Cerebellar cortex (tissue), 1 donor: ENCODE results near the gene DUSP22.
"Not testable (repeated sequence)": the region's sequence is repeated elsewhere in the genome, so short reads cannot be mapped to it uniquely, and the experiment has no call there.

Source experiments
- DNase-seq: peaks from one replicate; pipeline ENCODE4 v3.0.0-alpha.2; 2015; ENCODE audit warnings: low spot score

Gene DUSP22

DNA sequence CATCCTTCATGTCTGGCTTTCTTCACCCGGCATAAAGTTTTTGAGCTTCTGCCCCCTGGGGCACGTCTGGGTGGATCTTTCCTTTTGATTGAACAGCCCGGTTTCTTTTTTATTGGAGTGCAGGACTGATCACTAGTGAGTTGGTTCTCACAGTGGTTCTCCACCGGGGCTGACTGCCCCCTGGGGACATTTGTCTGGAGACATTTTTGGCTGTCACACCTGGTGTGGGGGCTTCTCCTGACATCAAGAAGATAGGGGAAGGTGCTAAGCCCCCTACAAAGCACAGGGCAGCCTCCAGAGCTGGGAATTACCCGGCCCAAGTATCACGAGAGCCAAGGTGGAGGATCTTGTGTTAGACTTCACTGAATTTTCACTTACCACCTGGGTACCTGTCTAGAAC, 73.5 kb downstream of the DUSP22 start:
- no peak for DNase-seq

GRCh38 chr6:366389-367297, 74.4 kb downstream of the DUSP22 start:
- DNase-seq = no peak

DNA sequence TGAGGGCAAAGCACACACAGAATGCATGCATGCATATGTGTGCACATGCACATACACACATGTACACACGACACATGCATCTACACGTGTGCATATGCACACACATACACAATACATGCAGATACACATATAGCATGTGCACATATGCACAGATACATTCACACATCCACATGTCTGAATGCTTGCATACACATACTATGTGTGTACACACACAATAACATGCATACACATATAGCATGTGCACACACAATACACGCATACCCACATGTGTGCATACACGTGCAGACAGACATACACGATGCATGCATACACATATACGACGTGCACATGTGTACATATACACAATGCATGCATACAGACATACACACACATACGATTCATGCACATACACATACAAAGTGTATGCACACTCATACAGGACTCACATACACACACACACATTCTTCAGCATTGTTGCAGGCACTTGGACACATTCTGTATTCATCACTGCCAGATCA, 75.1 kb downstream of the DUSP22 start:
- DNase-seq = no peak

GRCh38 chr6:367891-368630, 75.8 kb downstream of the DUSP22 start:
- no peak for DNase-seq

- DNase-seq = no peak
Measured at GRCh38 chr6:369559-370431, 77.5 kb downstream of the DUSP22 start.

DNA sequence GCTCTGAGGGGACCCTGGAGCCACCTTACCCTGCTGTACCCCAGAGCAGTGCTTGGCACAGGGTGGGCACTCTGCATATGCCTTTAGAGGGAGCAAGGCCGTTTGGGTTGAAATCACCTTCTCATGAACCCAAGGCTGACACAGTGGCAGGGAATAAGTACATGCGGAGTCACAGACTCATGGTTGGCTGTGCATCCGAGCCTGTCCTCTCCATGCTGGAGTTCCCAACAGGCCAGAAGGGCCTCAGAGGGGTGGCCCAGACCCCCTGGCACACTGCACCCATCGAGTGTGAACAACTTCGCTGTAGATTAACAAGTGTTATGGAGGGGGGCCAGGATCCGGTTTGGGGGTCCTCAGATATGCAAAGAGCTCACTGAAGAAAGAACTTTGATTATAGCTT, 78.3 kb downstream of the DUSP22 start:
- DNase-seq = no peak

DNA sequence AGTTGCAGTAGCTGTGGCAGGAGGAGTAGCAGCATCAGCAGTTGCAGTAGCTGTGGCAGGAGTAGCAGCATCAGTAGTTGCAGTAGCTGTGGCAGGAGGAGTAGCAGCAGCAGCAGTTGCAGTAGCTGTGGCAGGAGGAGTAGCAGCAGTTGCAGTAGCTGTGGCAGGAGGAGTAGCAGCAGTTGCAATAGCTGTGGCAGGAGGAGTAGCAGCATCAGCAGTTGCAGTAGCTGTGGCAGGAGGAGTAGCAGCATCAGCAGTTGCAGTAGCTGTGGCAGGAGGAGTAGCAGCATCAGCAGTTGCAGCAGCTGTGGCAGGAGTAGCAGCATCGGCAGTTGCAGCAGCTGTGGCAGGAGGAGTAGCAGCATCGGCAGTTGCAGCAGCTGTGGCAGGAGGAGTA, 79.6 kb downstream of the DUSP22 start:
- DNase-seq = not testable (repeated sequence)

DNA sequence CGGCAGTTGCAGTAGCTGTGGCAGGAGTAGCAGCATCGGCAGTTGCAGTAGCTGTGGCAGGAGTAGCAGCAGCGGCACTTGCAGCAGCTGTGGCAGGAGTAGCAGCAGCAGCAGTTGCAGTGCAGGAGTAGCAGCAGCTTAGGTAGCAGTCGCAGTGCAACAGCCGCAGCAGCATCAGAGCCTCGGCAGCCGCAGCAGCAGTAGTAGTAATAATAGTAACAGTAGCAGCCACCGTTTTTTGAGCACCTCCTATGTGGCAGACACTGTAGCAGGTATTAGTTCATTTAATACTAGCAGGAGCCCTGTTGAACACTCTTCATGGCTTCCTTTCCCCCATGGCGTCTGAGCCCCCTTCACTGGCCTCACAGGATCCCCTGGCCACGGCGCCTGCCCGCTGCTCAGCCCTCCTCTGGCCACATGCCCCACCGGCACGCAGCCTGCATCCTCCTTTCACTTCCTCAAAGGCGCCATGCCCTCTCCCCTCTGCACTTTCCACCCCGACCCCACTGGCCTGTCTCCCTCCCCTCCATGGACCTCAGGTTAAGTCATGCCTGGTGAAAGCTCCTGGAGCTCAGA, 80.1 kb downstream of the DUSP22 start:
- DNase-seq = no peak

DNA sequence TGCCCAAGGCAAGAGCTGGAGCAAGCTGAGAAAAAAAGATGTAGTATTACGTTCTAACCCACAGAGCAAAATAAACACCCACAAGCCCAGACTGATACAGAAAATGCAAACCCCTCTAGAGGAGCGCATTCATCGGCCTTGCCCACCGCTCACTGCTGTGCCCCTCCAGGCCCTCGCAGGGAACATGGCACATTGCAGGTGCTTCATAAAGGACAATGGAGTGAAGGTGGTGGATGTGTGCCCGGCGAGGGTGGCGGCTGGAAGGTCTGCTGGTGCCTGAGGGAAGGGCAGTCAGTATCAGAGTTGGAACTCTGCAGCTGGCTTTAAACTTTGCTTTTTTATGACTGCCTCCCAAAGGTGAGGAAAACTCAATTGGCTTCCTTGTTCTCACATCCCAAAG, 80.7 kb downstream of the DUSP22 start:
- DNase-seq = no peak

- DNase-seq = no peak
Measured at GRCh38 chr6:373773-374724, 81.8 kb downstream of the DUSP22 start.

DNA sequence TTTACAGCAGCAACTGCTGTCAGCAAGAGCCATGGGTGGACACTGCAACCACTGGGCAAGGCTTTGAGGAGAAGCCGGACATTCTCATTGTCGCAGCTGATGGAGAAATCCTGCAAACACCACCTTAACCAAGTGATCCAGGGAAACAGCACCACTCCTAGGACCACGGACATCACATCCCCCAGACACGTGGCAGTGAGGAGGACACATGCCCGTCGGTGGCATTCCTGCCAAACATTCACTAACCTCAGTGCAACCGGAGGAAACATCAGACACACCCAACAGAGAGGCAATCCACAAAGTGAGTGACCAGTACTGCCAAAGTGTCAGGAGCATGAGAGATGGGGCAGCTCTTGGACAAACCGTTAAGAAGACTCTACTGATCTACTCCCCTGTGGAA, 82.7 kb downstream of the DUSP22 start:
- no peak for DNase-seq

- no peak for DNase-seq
Measured at GRCh38 chr6:376827-377640, 84.7 kb downstream of the DUSP22 start.

DNA sequence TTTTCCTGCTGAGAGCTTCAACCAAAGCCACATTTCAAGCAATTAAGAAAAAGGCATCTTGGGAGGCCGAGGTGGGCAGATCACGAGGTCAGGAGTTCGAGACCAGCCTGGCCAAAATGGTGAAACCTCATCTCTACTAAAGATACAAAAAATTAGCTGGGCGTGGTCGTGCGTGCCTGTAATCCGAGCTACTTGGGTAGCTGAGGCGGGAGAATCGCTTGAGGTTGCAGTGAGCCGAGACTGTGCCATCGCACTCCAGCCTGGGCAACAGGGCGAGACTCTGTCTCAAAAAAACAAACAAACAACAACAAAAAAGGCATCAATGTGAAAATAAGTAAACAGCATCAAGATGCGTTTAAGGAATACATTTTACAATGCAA, 85.3 kb downstream of the DUSP22 start:
- DNase-seq = not testable (repeated sequence)

DNA sequence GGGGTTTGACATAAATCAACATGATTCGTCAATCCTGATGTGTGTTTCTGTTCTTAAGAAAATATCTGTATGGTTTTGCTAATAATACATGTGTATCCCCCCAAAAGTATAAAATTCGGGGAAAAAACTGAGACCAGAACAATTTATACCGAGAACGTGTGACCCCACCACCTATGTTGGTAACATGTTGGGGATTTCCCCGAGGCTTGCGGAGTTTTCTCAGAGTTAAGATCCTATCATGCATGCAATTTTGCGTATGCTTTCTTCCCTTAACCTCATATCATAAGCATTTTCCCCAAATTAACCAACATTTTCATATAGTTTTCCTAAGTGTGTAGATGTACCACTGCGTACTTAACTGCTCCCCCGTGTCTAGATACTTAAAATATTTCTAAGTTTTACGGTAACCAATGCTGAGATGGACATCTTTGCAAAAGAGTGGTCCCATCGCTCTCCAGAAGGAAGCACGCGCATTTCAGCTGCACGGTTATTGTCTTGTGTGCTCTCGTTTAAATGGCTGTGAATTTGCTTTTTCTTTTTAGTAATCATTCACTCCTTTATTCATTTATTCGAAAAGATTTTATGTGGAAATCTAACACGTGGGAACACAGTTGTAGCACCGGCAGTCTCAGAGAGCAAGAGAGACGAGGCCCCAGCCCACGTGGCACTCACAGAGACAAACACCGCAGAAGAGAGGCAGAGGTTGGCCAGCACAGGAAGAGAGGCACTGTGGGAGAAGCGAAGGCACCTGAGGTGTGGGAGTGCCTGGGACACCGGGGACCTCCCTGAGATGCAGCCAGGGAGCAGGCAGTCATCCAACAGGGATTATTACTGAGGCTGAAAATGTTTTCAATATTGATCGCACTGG, 86.0 kb downstream of the DUSP22 start:
- DNase-seq = no peak

DNA sequence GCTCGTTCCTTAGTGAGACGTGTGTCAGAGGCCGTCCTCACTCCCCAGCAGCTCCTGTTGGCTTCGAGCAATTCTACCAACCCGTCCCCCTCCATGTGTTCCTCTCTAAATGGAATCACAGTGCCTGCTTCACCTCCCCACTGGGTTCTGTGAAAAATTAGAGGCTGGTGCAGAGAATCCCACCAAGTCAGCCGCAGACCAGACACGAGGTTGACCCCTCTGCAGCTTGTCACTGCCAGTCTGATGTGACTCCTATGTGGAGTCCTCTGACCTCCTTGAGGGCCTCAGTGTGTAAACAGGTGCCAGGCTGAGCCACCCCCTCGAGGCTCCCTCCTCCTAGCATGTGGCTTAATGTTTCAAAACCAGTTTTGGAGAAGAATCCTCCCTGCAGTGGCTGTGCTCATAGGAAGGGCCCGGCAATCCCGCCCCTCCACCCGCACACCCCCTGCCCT, 86.7 kb downstream of the DUSP22 start:
- no peak for DNase-seq

- DNase-seq = no peak
Measured at GRCh38 chr6:379410-380181, 87.3 kb downstream of the DUSP22 start.

DNA sequence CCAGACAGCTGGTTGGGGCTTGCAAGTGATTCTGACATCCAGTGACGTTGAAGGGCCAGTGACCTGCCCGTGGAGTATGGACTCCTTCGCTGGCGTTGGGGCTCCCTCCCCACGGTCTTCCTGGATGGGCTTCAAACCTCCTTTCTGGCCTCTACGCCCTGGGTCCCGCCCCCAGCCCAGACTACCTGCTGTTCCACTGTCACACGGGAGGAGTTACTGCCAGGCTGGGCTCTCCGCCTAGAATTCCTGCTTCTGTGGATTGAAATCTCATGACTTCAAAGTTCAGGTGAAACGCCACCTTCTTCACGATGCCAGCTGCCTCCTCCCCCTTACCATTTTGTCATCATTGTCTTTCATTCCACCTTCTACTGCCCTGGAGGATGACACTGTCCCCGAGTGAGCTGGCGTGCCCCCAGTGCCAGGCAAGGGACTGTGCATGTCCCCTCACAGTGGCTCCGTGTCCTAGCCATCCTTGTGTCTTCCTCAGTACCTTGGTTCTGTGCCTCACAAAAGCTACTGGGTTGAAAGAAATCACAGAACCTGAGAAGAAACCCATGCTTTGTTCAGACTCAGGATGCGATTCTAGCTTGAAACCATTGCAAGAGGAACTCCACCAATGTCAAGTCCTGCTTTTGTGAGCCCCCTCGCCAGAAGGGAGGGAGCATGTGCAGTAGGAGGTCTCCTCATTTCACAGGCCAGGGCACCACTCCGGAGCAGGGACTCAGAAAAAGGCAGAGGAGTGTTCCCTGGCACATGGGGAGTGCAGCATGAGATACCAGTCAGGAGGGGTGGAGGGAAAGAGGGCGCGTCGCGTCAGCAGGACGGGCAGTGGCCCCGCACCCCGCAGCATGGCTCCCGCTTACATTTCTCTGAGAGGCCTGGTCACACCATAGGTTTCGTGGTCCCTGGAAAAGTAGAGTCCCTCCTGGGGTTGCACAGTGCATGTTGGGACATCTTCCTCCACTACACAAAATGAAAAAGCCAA, 88.2 kb downstream of the DUSP22 start:
- DNase-seq = no peak
